ENCODE data around the gene DNAH17. TPM values are rescaled to one million over a fixed set of nuclear protein-coding genes. Genes with fewer than 3 reads are reported as not detected.

DNAH17 gene
- total and polyA plus RNA-seq, 2 donors (not counting 3 experiments of a cell fraction or from before 2014, with no cell fraction given), result not detected

DNA sequence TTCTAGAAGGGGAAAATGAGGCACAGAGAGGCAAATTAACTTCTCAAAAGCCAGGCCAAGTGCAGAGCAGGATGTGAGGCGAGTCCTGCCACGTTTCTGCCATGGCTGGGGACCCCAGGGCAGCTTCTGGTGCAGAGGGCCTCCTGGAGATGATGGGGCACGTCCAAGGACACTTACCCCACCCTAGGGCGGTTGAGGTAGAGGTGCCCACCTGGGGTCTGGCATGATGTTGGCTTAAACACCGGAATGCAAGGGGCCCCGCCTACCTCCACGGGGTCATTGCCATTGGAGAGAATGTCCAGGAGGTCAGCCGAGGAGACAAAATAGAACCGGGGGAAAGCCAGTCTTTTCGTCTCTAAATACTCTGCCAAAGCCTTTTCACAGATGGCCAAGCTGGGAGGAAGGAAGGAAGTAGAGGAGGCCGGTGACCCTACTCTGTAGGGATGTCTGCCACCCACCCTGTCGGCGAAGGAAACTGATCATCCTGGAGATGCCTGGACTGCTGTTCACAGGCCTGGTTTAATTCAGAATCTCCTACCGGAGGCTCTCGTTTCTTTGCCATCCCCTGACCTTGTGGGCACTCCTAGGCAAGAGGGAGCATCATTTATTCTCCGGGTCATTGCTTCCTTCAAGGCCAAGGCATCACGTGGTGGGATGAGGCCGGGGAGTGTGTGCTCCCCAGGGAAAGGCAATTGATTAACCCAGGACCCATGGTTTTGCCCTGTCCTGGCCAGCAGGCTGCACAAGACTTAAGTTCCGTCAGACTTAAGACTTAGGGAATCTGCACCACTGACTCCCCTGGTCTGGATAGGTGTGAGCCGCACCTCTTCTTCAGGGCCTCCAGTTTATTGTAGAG, 70.5 kb downstream of the DNAH17 start:
- BruUV-seq (replicated peaks), result no TSS peak

DNA sequence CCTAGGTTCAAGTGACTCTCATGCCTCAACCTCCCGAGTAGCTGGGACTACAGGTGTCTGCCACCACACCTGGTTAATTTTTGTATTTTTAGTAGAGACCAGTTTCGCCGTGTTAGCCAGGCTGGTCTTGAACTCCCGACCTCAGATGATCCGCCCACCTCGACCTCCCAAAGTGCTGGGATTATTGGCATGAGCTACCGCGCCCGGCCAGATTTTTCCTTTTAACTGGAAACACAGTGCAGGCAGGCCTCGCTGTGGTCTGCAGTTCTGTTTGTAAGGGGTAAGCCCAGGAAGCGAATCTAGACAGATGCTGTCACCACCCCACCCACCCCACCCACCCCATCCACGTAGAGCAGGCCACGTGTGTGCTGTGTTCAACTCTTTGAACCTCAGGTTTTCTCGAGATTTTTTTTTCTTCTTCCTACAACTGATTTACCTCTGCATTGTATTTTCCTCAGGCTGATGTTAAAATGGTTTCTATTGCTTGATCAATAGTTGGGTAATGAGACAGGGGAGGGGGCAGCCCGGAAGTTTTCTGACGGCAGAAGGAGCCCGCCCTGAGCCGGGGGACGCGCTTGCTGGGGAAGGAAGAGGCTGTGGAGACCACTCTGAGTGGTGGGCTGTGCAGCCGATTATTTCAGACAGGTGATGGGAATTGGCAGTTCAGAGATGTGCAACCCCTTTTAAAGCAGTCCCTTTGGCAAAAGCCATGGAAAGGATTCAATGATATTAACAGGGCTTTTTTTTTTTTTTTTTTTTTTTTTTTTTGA, 72.9 kb downstream of the DNAH17 start:
- no peaks in the 10 kb centered on the region for H4K20me1 ChIP-seq (replicated peaks; ENCODE audit: control insufficient read depth, extremely low read depth, insufficient read depth, low read length)
- dilution Hi-C loops (cut with MboI; ENCODE audit: extremely low pct_ligation_motif_present, low sequenced_read_pairs) (no loop called here), intact Hi-C loops (cut with micrococcal nuclease) (no loop called here)
- BruUV-seq (replicated peaks), result no TSS peak
- no peak overlapping the region for H2AFZ ChIP-seq (ENCODE audit: low read depth, low read length)
- no peak overlapping the region for H3K27ac ChIP-seq (ENCODE audit: insufficient read depth, low read depth, low read length)
- no peaks in the 10 kb centered on the region for H3K9me1 ChIP-seq (replicated peaks; ENCODE audit: control insufficient read depth, extremely low read depth, insufficient read depth, low read length)
- ChIA-PET POLR2A (no interaction called here), CTCF (no interaction called here)
- TF ChIP-seq, protein P1, sequence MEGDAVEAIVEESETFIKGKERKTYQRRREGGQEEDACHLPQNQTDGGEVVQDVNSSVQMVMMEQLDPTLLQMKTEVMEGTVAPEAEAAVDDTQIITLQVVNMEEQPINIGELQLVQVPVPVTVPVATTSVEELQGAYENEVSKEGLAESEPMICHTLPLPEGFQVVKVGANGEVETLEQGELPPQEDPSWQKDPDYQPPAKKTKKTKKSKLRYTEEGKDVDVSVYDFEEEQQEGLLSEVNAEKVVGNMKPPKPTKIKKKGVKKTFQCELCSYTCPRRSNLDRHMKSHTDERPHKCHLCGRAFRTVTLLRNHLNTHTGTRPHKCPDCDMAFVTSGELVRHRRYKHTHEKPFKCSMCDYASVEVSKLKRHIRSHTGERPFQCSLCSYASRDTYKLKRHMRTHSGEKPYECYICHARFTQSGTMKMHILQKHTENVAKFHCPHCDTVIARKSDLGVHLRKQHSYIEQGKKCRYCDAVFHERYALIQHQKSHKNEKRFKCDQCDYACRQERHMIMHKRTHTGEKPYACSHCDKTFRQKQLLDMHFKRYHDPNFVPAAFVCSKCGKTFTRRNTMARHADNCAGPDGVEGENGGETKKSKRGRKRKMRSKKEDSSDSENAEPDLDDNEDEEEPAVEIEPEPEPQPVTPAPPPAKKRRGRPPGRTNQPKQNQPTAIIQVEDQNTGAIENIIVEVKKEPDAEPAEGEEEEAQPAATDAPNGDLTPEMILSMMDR (IDR thresholded peaks at IDR 0.05; ENCODE audit: extremely low read depth in 1 of 2, insufficient read depth in 1 of 2, low read depth in 1 of 2, low read length in 2 of 2), result no peak
- TF ChIP-seq, protein P2, sequence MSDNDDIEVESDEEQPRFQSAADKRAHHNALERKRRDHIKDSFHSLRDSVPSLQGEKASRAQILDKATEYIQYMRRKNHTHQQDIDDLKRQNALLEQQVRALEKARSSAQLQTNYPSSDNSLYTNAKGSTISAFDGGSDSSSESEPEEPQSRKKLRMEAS (IDR thresholded peaks at IDR 0.05; ENCODE audit: insufficient read depth, insufficient read length), result no peak
- TF ChIP-seq POLR2A (IDR thresholded peaks at IDR 0.05; ENCODE audit: low read depth, low read length), result no peak
- H3K4me1 ChIP-seq (ENCODE audit: control insufficient read depth, extremely low read depth, insufficient read depth, low read length), result no peaks in the 10 kb centered on the region
- no peak overlapping the region for H3K4me3 ChIP-seq (replicated peaks in 1 of 3; ENCODE audit: insufficient read depth in 1 of 3, low read depth in 1 of 3, low read length in 3 of 3)
- H3K27me3 ChIP-seq (ENCODE audit: control insufficient read depth in 2 of 2, insufficient read depth in 2 of 2, low read length in 2 of 2), result peaks cover 0 to 1% of the 10 kb centered on the region in 2 experiments
- DNase-seq (ENCODE audit: low read depth, low spot score) (no peak), FAIRE-seq (no peak)
- H3K36me3 ChIP-seq (ENCODE audit: control insufficient read depth in 2 of 2, extremely low read depth in 1 of 2, insufficient read depth in 2 of 2, low read length in 2 of 2), result no peaks in the 10 kb centered on the region
- H3K9me3 ChIP-seq (replicated peaks; ENCODE audit: control insufficient read depth, insufficient read depth, low read length), result no peaks in the 10 kb centered on the region
- H3K4me2 ChIP-seq (ENCODE audit: insufficient read depth, low read length), result no peak overlapping the region
- H3K79me2 ChIP-seq (ENCODE audit: control insufficient read depth, insufficient read depth, low read length), result no peaks in the 10 kb centered on the region
- H3K9ac ChIP-seq (replicated peaks; ENCODE audit: extremely low read depth, insufficient read depth, low read length), result no peak overlapping the region

More for the DNA sequence above, 70.5 kb downstream of the DNAH17 start:
- no peaks in the 10 kb centered on the region for H3K36me3 ChIP-seq (ENCODE audit: control insufficient read depth in 2 of 2, extremely low read depth in 1 of 2, insufficient read depth in 2 of 2, low read length in 2 of 2)
- FAIRE-seq (no peak), DNase-seq (ENCODE audit: low read depth, low spot score) (no peak)
- no peaks in the 10 kb centered on the region for H3K9me3 ChIP-seq (replicated peaks; ENCODE audit: control insufficient read depth, insufficient read depth, low read length)
- ChIA-PET POLR2A (no interaction called here), CTCF (interaction anchor here (0.5 kb wide), 1 partner anchor 201 kb away, joined by 3 read pairs; no protein-coding TSS in a partner anchor)
- no peak overlapping the region for H3K9ac ChIP-seq (replicated peaks; ENCODE audit: extremely low read depth, insufficient read depth, low read length)
- H3K4me2 ChIP-seq (ENCODE audit: insufficient read depth, low read length), result no peak overlapping the region
- intact Hi-C loops (cut with micrococcal nuclease), result no loop called here
- no peak overlapping the region for H3K4me3 ChIP-seq (replicated peaks in 1 of 3; ENCODE audit: insufficient read depth in 1 of 3, low read depth in 1 of 3, low read length in 3 of 3)
- H2AFZ ChIP-seq (ENCODE audit: low read depth, low read length), result no peak overlapping the region
- no peaks in the 10 kb centered on the region for H3K4me1 ChIP-seq (ENCODE audit: control insufficient read depth, extremely low read depth, insufficient read depth, low read length)
- H3K9me1 ChIP-seq (replicated peaks; ENCODE audit: control insufficient read depth, extremely low read depth, insufficient read depth, low read length), result no peaks in the 10 kb centered on the region
- no peaks in the 10 kb centered on the region for H3K79me2 ChIP-seq (ENCODE audit: control insufficient read depth, insufficient read depth, low read length)
- H3K27me3 ChIP-seq (ENCODE audit: control insufficient read depth in 2 of 2, insufficient read depth in 2 of 2, low read length in 2 of 2), result peaks cover 0 to 1% of the 10 kb centered on the region in 2 experiments
- no peak overlapping the region for H3K27ac ChIP-seq (ENCODE audit: insufficient read depth, low read depth, low read length)
- dilution Hi-C loops (cut with MboI; ENCODE audit: extremely low pct_ligation_motif_present, low sequenced_read_pairs), result no loop called here
- H4K20me1 ChIP-seq (replicated peaks; ENCODE audit: control insufficient read depth, extremely low read depth, insufficient read depth, low read length), result no peaks in the 10 kb centered on the region
- TF ChIP-seq EZH2 (IDR thresholded peaks at IDR 0.05; ENCODE audit: borderline replicate concordance, low read depth, low read length, severe bottlenecking), result no peak
- no peak for TF ChIP-seq GATA2 (IDR thresholded peaks at IDR 0.05; ENCODE audit: insufficient read depth, insufficient read length, low read depth, low read length)
- no peak for TF ChIP-seq JUN (IDR thresholded peaks at IDR 0.05; ENCODE audit: borderline replicate concordance, insufficient read depth, insufficient read length, low read depth)
- TF ChIP-seq POLR2A (IDR thresholded peaks at IDR 0.05; ENCODE audit: low read depth, low read length), result no peak
- TF ChIP-seq, protein P2 (IDR thresholded peaks at IDR 0.05; ENCODE audit: insufficient read depth, insufficient read length), result no peak
- no peak for TF ChIP-seq FOS (IDR thresholded peaks at IDR 0.05; ENCODE audit: borderline replicate concordance, insufficient read depth, low read length)
- TF ChIP-seq POLR2AphosphoS5 (IDR thresholded peaks at IDR 0.05; ENCODE audit: insufficient read depth, low read depth, low read length), result no peak

All from endothelial cell of umbilical vein (primary cell).